IPS-18c (cell line): ENCODE data around the gene ANKRD11.
"Not testable (repeated sequence)": the region's sequence is repeated elsewhere in the genome, so short reads cannot be mapped to it uniquely, and the experiment has no call there.

Experiments used
- H3K4me3 ChIP-seq: 2 replicates; pipeline ENCODE4 v1.7.0; 2013; ENCODE audit warnings: low read depth, mild to moderate bottlenecking, low read length, moderate library complexity; ENCODE audit not compliant: insufficient read depth
- H3K9me3 ChIP-seq: one replicate; pipeline ENCODE4 v1.6.1; 2013; ENCODE audit warnings: mild to moderate bottlenecking, low read length, moderate library complexity; ENCODE audit not compliant: control insufficient read depth, insufficient read depth

Gene ANKRD11

DNA sequence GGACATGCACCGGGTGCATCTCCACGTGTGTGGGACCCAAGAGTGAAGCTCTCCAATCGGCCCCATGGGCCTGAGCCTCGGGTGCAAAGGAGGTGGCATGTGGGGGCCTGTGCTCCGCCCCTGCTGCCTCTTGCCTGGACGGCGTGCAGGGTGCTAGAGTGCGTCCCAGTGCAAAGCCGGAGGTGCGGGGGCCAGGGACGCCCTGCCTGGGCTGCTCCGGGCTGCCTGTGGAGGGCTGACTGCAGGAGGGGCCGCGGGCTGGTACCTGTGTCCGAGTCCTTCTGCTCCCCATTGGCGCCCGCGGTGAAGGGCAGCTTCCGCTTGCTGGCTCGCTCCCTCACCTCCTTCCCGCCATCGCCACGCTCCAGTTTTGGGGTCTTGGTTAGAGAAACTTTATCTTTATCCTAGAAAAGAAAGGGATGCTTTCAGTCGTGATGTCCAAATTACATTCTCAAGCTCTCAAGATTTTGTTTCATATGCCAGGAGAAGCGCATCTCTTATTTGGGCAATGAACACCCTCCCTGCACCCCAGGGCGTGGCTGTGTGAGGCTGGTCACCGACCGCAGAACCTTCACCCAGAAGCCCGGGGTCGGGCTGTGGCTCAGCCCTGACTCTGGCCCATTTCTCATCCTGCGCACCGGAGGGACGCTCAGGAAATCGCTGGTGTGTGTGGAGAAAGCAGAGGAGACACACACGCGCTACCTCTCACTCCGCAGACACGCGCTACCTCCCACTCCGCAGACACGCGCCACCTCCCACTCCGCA is 185.2 kb downstream of the ANKRD11 start:
- H3K9me3 ChIP-seq, result no peaks in the 10 kb centered on the region

GRCh38 chr16:89304181-89304851 is 186.0 kb downstream of the ANKRD11 start:
- H3K4me3 ChIP-seq, result no peak overlapping the region
- H3K9me3 ChIP-seq, result no peaks in the 10 kb centered on the region

More for the DNA sequence above, 185.2 kb downstream of the ANKRD11 start:
- no peak overlapping the region for H3K4me3 ChIP-seq

- H3K9me3 ChIP-seq, result no peaks in the 10 kb centered on the region
- H3K4me3 ChIP-seq, result no peak overlapping the region
Observed at GRCh38 chr16:89303617-89304016, 186.7 kb downstream of the ANKRD11 start.

- no peak overlapping the region for H3K4me3 ChIP-seq
- H3K9me3 ChIP-seq, result no peaks in the 10 kb centered on the region
Observed at GRCh38 chr16:89300976-89301360, 189.4 kb downstream of the ANKRD11 start.

DNA sequence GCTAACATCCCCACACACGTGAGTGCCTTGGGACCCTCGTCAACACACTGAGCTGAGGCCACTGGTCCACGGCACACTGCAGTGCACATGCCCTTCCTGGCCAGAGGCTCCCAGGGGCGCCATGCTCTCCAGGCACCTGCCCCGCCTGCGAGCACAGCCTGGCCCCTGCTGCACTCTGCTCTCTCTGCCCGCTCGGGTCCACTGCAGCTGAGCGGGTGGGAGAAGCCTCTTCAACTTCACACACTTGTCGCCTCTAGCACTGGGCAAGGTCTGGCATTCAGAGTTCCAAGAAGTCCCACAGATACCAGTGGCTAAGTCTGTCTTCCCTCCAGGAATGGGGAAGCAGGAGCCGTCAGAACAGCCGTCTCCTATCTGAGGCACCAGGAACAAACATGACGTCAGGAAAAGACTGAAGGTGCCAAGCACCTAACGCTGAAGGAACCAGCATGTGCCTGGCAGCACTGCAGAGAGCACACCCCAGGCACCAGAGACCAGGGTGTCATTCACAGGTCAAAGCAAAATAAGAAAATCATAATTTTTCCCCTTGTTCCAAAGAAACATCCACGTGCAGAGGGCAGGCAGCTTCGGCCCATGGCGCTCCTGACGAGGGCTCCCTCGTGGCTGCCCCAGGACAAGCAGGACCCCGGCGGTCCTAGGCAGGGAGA is 189.9 kb downstream of the ANKRD11 start:
- Histone ChIP-seq H3K9me3 (no peaks in the 10 kb centered on the region), H3K4me3 (no peak overlapping the region)

DNA sequence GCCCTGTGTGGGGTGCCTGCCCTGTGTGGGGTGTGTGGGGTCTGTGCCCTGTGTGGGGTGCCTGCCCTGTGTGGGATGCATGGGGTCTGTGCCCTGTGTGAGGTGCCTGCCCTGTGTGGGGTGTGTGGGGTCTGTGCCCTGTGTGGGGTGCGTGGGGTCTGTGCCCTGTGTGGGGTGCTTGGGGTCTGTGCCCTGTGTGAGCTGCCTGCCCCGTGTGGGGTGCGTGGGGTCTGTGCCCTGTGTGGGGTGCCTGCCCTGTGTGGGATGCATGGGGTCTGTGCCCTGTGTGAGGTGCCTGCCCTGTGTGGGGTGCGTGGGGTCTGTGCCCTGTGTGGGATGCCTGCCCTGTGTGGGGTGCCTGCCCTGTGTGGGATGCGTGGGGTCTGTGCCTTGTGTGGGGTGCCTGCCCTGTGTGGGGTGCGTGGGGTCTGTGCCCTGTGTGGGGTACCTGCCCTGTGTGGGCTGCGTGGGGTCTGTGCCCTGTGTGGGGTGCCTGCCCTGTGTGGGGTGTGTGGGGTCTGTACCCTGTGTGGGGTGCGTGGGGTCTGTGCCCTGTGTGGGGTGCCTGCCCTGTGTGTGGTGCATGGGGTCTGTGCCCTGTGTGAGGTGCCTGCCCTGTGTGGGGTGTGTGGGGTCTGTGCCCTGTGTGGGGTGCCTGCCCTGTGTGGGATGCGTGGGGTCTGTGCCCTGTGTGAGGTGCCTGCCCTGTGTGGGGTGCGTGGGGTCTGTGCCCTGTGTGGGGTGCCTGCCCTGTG is 190.8 kb downstream of the ANKRD11 start:
- not testable (repeated sequence) for H3K4me3 ChIP-seq, H3K9me3 ChIP-seq

DNA sequence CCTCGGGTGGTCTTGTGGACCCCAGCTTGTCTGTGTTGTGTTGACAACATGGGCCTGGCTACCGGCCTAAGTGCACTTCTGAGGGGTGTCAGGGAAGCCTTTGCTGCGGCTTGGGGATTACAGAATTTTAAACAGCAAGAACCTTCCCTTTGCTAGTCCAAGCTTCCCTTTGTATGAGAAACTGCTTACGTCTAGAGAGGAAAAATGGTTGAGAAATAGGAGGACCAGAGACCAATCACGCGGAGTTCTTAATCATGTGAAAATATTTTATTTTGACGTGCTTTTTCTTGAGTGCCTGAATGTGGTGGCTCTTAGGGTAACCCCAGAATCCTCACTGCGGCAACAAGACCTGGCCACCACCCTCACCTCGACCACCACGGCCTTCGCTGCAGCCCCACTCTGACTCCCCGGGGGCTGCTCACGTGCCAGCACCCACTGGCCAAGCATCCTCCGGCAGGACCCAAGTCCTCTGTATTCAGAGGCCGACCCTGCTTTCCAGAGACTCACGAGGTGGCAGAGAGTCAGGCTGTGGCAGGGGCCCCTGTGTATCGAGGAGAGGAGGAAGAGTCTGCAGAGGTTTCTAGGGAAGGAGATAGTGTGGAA is 191.6 kb downstream of the ANKRD11 start:
- no peaks in the 10 kb centered on the region for H3K9me3 ChIP-seq
- no peak overlapping the region for H3K4me3 ChIP-seq

DNA sequence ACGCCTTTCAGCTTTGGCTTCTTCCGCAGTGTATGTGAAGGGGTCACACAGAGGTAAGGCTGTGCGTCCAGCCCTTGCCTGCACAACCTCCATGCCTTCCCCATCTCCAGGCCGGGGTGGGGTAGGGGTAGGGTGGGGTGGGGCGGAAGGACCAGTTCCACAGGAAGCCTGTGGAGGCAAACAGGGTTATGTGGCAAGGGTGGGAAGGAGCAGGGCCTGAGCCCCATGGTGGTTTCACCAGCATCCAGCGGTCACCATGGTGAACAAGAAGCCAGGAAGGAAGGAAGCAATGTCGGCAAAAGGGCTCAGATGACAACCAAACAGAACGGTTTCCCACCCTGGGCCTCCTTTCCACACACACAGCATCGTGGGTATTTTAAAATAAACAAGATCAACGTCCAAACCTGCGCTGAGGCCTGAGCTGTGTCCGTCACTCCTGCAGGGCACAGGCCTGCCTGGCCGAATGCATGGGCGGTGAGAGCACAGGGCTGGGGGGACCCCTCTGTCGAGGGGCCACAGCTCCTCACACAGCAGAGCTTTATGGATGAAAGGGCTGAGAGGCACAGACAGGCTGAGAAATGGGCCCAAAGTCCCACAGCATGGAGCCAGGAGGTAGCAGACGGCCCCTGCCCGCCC is 192.3 kb downstream of the ANKRD11 start:
- no peak overlapping the region for H3K4me3 ChIP-seq
- no peaks in the 10 kb centered on the region for H3K9me3 ChIP-seq

DNA sequence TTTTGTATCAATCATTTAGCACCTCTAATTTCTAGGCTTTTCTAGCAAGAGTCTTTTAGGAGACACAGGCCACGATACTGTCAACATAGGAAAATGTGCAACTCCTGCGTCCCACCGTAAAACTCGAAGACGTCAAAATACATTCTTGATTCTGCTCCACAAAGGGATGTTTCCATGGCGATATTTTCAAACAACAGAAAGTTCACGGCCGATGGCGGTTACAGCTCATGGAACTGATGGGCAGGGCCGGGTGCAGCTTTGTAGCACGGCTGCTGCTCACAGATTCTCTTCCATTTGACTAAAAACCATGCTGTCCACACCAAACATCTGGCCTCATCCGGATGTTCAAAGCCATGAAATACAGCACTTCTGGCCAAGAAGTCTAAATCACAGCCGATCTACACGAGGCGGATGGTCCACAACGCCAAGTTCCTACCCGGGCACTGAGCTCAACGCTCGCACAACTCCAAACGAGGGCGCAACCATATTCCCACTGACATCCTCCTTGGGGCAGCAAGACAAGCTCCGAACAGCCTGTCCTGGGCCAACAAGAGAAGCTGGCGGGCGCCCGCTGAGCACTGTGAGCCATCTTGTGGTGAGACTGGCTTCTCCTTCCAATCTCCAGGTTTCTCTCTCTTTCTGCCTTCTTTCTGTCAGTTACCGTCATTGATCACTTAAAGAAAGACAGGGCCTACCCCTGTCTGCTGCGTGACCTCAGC is 193.0 kb downstream of the ANKRD11 start:
- no peak overlapping the region for H3K4me3 ChIP-seq
- no peaks in the 10 kb centered on the region for H3K9me3 ChIP-seq

DNA sequence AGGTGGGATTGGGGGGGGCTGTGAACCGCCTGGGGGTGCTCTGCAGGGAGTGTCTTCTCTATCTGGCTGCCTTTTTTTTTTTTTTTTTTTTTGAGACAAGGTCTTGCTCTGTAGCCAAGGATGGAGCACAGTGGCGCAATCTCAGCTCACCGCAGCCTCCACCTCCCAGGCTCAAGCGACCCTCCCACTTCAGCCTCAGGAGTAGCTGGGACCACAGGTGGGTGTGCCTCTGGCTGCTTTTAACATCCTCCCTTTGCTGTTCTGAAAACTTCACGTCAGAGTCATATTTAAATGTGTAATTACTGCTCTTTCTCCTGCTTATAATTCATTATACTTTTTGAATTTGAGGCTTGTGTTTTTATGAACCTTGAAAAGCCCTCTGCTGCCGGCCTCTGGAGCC is 194.4 kb downstream of the ANKRD11 start:
- Histone ChIP-seq H3K9me3 (no peaks in the 10 kb centered on the region), H3K4me3 (no peak overlapping the region)

DNA sequence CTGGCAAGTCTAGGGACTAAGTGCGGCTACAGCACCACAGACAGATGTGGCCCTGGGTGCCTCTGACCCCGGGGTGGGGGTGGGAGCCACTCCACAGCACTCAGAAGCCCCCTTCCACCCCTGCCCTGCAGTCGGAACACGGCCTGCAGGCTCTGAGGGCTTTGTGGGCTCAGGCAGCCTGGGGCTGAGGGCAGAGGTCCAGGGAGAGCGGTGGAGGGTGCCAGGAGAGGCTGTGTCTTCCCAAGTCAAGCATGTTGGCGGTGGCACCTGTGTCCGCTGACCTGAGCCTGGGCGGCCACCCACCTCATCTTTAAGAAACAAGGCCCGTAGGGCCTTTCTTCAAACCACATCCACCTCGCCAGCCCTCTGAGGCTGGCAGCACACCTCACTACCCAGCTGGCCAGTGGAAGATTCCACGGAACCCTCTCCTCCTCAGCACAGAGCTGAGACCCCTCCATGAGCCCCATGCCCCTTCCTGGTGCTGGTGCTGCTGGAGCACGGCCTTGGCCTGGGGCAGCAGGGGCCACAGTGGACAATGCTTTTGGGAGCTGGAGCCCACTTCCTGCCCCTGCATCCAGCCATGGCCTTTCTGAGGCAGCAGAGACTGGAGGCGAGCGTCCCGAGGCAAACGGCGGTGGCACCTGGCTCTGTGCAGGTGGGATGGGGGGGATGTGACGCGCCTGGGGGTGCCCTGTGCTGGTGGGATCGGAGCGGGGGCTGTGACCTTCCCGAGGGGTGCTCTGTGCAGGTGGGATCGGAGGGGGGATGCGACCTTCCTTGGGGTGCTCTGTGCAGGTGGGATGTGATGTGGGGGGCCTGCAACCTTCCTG is 195.1 kb downstream of the ANKRD11 start:
- Histone ChIP-seq H3K4me3 (no peak overlapping the region), H3K9me3 (no peaks in the 10 kb centered on the region)

DNA sequence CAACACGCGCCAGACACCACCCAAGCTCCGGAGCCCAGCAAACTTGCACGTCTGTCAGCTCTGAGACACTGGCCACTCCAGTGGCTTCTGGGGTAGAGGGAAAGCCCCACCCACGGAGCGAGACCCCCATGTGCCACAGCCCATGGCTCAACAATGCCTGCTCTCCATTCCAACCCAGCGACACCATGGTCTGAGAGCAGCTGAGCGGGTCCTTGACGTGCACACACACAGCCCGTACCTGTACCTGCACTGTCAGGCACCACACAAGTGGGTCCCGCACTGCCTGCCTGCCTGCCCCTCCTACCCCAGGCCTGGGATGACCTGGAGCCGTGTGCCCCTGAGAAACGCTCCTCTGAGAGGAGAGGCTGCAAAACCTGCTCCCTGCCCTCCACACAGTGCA is 195.9 kb downstream of the ANKRD11 start:
- Histone ChIP-seq H3K9me3 (no peaks in the 10 kb centered on the region), H3K4me3 (no peak overlapping the region)

- H3K9me3 ChIP-seq, result no peaks in the 10 kb centered on the region
- no peak overlapping the region; the same call in 1 of the 2 replicates for H3K4me3 ChIP-seq
Observed at GRCh38 chr16:89293276-89294143, 196.9 kb downstream of the ANKRD11 start.

DNA sequence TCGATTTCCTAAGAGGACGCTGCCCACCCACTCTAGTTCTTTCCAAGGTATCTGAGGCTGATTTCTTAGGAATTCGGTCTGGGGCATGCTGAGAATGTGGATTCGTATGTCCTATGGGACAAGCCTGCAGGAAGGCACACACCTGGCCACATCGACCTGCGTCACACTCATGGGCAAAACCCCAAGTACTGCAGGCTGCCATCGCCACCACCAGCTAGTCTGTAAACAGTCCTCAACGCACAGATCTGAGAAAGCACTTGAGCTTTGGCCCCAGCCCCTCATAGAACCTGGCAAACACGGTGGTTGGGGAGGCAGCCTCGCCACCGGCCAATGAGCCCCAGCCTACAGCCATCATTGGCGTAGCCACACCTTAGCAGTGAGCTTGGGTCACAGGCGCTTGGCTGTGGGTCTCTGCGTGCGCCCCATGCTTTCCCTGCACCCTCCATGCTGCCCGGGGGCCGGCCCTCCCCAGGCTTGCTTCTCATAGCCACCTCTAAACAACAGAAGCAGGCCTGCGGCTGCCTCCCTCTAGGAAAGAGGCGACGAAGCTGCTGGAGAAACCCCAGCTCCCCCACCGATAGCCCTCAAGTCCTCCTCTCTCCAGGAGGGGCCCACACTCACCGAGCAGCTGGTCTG is 197.8 kb downstream of the ANKRD11 start:
- Histone ChIP-seq H3K9me3 (no peaks in the 10 kb centered on the region), H3K4me3 (no peak overlapping the region)
